Osteocyte (in vitro differentiated cells): Measurements from ENCODE around the gene SRRM5. TPM values are rescaled to one million over a fixed set of nuclear protein-coding genes. Genes with fewer than 3 reads are reported as not detected.
"Not testable (repeated sequence)": the region's sequence is repeated elsewhere in the genome, so short reads cannot be mapped to it uniquely, and the experiment has no call there.

Source experiments
- DNase-seq: peaks from one replicate; pipeline ENCODE4 v3.0.0; 2021; ENCODE audit warnings: mixed read lengths; ENCODE audit not compliant: unreplicated experiment; ENCODE audit errors: extremely low spot score
- H3K27ac Mint-ChIP-seq: one replicate; pipeline ENCODE4 v1.8.0; 2021; ENCODE audit warnings: mild to moderate bottlenecking, mixed read lengths; ENCODE audit not compliant: unreplicated experiment
- H3K27me3 Mint-ChIP-seq: one replicate; pipeline ENCODE4 v1.8.0; 2021; ENCODE audit warnings: mixed read lengths; ENCODE audit not compliant: unreplicated experiment
- H3K36me3 Mint-ChIP-seq: one replicate; pipeline ENCODE4 v1.8.0; 2021; ENCODE audit warnings: mixed read lengths; ENCODE audit not compliant: unreplicated experiment
- H3K4me1 Mint-ChIP-seq: one replicate; pipeline ENCODE4 v1.8.0; 2021; ENCODE audit warnings: mixed read lengths; ENCODE audit not compliant: unreplicated experiment
- H3K4me3 Mint-ChIP-seq: one replicate; pipeline ENCODE4 v1.8.0; 2021; ENCODE audit warnings: mild to moderate bottlenecking, moderate library complexity, mixed read lengths; ENCODE audit not compliant: unreplicated experiment
- H3K9me3 Mint-ChIP-seq: one replicate; pipeline ENCODE4 v1.8.0; 2021; ENCODE audit warnings: mixed read lengths; ENCODE audit not compliant: unreplicated experiment
- total RNA-seq: library from RNA; stranded (reverse); gene quantifications from 2 replicates; pipeline ENCODE4 v1.2.1, GENCODE V29; 2021
- TF ChIP-seq, protein P1 (sequence below): fragments of 200-600 bp; sonication (generic); IDR thresholded peaks from 2 replicates; pipeline ENCODE4 v1.5.0; 2021; ENCODE audit warnings: antibody characterized with exemption, mild to moderate bottlenecking, moderate library complexity

Gene SRRM5
- total RNA-seq, 1 donor from 2014 or later: 0.35 TPM

DNA sequence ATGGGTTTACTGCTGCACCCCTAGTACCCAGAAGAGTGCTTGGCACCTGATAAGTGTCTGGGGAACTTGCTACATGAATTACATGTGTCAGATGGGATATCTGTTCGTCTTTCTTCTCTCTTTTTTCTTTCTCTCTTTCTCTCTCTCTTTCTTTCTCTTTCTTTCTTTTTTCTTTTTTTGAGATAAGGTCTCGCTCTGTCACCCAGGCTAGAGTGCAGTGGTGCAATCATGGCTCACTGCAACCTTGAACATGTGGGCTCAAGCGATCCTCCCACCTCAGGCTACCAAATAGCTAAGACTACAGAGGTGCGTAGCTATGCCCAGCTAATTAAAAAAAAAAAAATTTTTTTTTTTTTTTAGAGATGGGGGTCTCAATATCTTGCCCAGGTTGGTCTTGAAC lies 21.6 kb downstream of the SRRM5 start:
- Mint-ChIP-seq H3K4me1 (peaks cover 7% of the 10 kb centered on the region), H3K9me3 (no peaks in the 10 kb centered on the region), H3K4me3 (no peak overlapping the region), H3K36me3 (no peaks in the 10 kb centered on the region), H3K27ac (no peak overlapping the region), H3K27me3 (peaks cover 18% of the 10 kb centered on the region)
- no peak for DNase-seq
- TF ChIP-seq, protein P1, sequence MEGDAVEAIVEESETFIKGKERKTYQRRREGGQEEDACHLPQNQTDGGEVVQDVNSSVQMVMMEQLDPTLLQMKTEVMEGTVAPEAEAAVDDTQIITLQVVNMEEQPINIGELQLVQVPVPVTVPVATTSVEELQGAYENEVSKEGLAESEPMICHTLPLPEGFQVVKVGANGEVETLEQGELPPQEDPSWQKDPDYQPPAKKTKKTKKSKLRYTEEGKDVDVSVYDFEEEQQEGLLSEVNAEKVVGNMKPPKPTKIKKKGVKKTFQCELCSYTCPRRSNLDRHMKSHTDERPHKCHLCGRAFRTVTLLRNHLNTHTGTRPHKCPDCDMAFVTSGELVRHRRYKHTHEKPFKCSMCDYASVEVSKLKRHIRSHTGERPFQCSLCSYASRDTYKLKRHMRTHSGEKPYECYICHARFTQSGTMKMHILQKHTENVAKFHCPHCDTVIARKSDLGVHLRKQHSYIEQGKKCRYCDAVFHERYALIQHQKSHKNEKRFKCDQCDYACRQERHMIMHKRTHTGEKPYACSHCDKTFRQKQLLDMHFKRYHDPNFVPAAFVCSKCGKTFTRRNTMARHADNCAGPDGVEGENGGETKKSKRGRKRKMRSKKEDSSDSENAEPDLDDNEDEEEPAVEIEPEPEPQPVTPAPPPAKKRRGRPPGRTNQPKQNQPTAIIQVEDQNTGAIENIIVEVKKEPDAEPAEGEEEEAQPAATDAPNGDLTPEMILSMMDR: no peak

DNA sequence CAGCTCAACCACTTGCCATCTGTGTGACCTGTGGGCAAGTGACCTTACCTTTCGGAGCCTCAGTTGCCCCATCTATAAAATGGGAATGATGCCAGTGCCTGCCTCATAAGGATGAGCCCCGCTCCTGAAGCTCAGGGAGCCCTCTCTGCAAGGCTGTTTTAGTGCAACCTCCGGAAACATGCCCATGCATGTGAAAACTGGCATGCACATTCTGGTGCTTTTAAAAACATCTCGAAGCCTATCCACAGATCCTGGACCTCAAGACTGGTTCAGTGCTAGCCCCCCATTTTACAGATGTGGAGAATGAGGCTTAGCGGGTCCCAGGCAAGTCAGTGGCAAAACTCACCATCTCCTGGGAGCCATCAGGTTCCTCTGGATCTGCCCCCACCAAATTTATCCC lies 22.2 kb downstream of the SRRM5 start:
- DNase-seq: no peak
- no peak overlapping the region for H3K4me3 Mint-ChIP-seq
- no peaks in the 10 kb centered on the region for H3K36me3 Mint-ChIP-seq
- H3K27ac Mint-ChIP-seq: no peak overlapping the region
- H3K4me1 Mint-ChIP-seq: peaks cover 11% of the 10 kb centered on the region
- H3K9me3 Mint-ChIP-seq: no peaks in the 10 kb centered on the region
- H3K27me3 Mint-ChIP-seq: peaks cover 24% of the 10 kb centered on the region
- TF ChIP-seq, protein P1: no peak

DNA sequence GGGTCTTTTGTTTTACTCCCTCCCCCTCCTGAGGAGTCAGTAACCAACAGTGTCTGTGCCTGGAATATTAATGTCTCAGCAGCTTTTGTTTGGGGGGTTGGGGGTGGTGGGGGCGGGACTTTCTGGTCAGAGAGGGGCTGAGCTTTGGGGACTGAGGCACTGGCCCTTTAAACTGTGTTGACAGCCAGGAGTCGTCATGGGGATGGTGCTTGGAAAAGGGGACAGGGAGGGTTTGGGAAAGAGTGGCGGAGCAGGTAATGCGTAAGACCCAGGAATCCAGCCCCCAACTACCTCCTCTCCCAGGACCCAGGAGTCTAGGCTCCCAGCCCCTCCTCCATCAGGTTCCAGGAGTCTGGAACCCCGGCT lies 22.6 kb downstream of the SRRM5 start:
- peaks cover 12% of the 10 kb centered on the region for H3K4me1 Mint-ChIP-seq
- H3K27ac Mint-ChIP-seq: no peak overlapping the region
- H3K27me3 Mint-ChIP-seq: peaks cover 26% of the 10 kb centered on the region
- TF ChIP-seq, protein P1: no peak
- DNase-seq: no peak
- no peaks in the 10 kb centered on the region for H3K9me3 Mint-ChIP-seq
- H3K36me3 Mint-ChIP-seq: no peaks in the 10 kb centered on the region
- H3K4me3 Mint-ChIP-seq: no peak overlapping the region

DNA sequence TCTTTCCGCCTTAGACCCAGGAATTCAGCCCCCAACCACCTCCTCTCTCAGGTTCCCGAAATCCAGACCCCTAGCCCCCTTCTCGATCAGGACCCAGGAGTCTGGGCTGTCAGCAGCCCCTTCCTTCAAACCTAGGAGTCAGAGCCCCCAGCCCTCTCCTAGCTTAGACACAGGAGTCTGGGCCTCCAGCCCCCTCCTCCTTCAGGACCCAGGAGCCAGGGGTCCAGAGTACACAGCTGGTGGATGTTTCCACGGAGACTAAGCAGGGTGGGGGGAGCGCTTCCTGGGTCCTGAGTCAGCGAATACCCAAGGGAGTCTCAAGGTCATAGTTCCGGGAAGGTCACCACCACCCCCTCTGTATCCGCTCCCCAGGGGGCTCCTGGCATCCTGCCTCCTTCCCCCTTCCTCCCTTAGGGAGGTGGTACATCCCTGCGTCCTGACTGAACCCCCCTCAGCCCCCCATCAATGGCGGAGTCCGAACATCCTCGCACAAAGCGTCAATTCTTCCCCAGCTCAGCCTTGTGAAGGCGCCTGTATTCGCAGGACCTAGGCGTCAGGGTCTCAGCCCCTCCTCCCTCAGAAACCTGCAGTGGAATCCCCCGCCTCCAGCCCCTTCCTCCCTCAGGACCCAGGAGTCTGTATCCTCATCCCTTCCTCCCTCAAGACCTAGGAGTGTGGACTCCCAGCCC lies 23.1 kb downstream of the SRRM5 start:
- H3K4me3 Mint-ChIP-seq: peak overlapping the region; percentile 45
- no peak for DNase-seq
- peaks cover 26% of the 10 kb centered on the region for H3K27me3 Mint-ChIP-seq
- no peaks in the 10 kb centered on the region for H3K9me3 Mint-ChIP-seq
- no peaks in the 10 kb centered on the region for H3K36me3 Mint-ChIP-seq
- TF ChIP-seq, protein P1: no peak
- H3K4me1 Mint-ChIP-seq: peaks cover 12% of the 10 kb centered on the region
- H3K27ac Mint-ChIP-seq: no peak overlapping the region

DNA sequence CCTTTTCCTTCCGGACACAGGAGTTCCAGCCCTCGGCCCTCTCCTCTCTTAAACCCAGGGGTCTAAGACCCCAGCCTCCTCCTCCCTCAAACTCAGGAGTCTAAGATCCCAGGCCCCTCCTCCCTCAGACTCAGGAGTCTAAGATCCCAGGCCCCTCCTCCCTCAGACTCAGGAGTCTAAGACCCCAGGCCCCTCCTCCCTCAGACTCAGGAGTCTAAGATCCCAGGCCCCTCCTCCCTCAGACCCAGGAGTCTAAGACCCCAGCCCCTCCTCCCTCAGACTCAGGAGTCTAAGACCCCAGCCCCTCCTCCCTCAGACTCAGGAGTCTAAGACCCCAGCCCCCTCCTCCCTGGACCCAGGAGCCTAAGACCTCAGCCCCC lies 23.7 kb downstream of the SRRM5 start:
- H3K27ac Mint-ChIP-seq, DNase-seq, H3K4me3 Mint-ChIP-seq, H3K36me3 Mint-ChIP-seq, H3K9me3 Mint-ChIP-seq: not testable (repeated sequence)
- Mint-ChIP-seq H3K4me1 (peaks cover 16% of the 10 kb centered on the region), H3K27me3 (peaks cover 27% of the 10 kb centered on the region)
